ENCODE measurements around the gene GLIPR2.
"Not testable (repeated sequence)": the region's sequence is repeated elsewhere in the genome, so short reads cannot be mapped to it uniquely, and the experiment has no call there.

GLIPR2 gene

GRCh38 chr9:36165826-36166167 is 29.3 kb downstream of the GLIPR2 start:
- DNase-seq: no peak

GRCh38 chr9:36166168-36166927 is 29.8 kb downstream of the GLIPR2 start:
- peak; percentile 83 for DNase-seq

GRCh38 chr9:36169166-36169565 is 32.6 kb downstream of the GLIPR2 start, which contains the start of gene CCIN:
CCIN (plus strand) TSS chr9:36169388; CDS start chr9:36169503, 115 bp downstream.
- DNase-seq: no peak

- no peak for DNase-seq
Measured at GRCh38 chr9:36169708-36170107, 33.2 kb downstream of the GLIPR2 start.

GRCh38 chr9:36170531-36170930 is 34.0 kb downstream of the GLIPR2 start:
- DNase-seq: no peak

GRCh38 chr9:36173861-36174260 is 37.3 kb downstream of the GLIPR2 start:
- DNase-seq: no peak

- no peak for DNase-seq
Measured at GRCh38 chr9:36174271-36174670, 37.7 kb downstream of the GLIPR2 start.

GRCh38 chr9:36174731-36175130 is 38.2 kb downstream of the GLIPR2 start:
- no peak for DNase-seq

- DNase-seq: not testable (repeated sequence)
Measured at GRCh38 chr9:36175209-36175608, 38.7 kb downstream of the GLIPR2 start.

GRCh38 chr9:36176496-36176895 is 40.0 kb downstream of the GLIPR2 start:
- DNase-seq: not testable (repeated sequence)

- no peak for DNase-seq
Measured at GRCh38 chr9:36177571-36177970, 41.0 kb downstream of the GLIPR2 start.

GRCh38 chr9:36180243-36180642 is 43.7 kb downstream of the GLIPR2 start:
- not testable (repeated sequence) for DNase-seq

GRCh38 chr9:36187414-36187813 is 50.9 kb downstream of the GLIPR2 start:
- DNase-seq: no peak

- no peak for DNase-seq
Measured at GRCh38 chr9:36188212-36188611, 51.7 kb downstream of the GLIPR2 start.

GRCh38 chr9:36189976-36190375 is 53.4 kb downstream of the GLIPR2 start:
- no peak for DNase-seq

GRCh38 chr9:36190388-36191289 is 54.1 kb downstream of the GLIPR2 start, which contains the start of gene CLTA:
CLTA (plus strand) TSS chr9:36190921; CDS start chr9:36191057, 136 bp downstream.
- DNase-seq: peak; percentile 99

- no peak for DNase-seq
Measured at GRCh38 chr9:36191290-36191645, 54.7 kb downstream of the GLIPR2 start.

- DNase-seq: no peak
Measured at GRCh38 chr9:36191686-36192085, 55.2 kb downstream of the GLIPR2 start.

GRCh38 chr9:36192196-36192595 is 55.7 kb downstream of the GLIPR2 start:
- no peak for DNase-seq

- no peak for DNase-seq
Measured at GRCh38 chr9:36193023-36193422, 56.5 kb downstream of the GLIPR2 start.

- no peak for DNase-seq
Measured at GRCh38 chr9:36194326-36195000, 57.9 kb downstream of the GLIPR2 start.

GRCh38 chr9:36204906-36205547 is 68.5 kb downstream of the GLIPR2 start:
- DNase-seq: no peak

GRCh38 chr9:36207016-36207415 is 70.5 kb downstream of the GLIPR2 start:
- peak; percentile 46 for DNase-seq

Measured in midbrain (tissue), 1 donor.